Measurements from ENCODE around the gene GPR160.

- TF ChIP-seq CTCF (conservative IDR thresholded peaks at IDR 0.05; ENCODE audit: low read depth in 2 of 2) (no peak), ETS1 (IDR thresholded peaks at IDR 0.05) (no peak), EZH2 (IDR thresholded peaks at IDR 0.05; ENCODE audit: low read depth, unreplicated experiment) (no peak), EZH2phosphoT487 (IDR thresholded peaks at IDR 0.05; ENCODE audit: unreplicated experiment) (no peak), POLR2AphosphoS5 (IDR thresholded peaks at IDR 0.05; ENCODE audit: low read depth) (no peak), CREB1 (CRISPR knock-in tag; IDR thresholded peaks at IDR 0.05; ENCODE audit: low read depth) (no peak), JUNB (IDR thresholded peaks at IDR 0.05; ENCODE audit: unreplicated experiment) (no peak), STAT1 (IDR thresholded peaks at IDR 0.05; ENCODE audit: unreplicated experiment) (no peak), ZNF114 (CRISPR knock-in tag; IDR thresholded peaks at IDR 0.05) (no peak), REST (IDR thresholded peaks at IDR 0.05; ENCODE audit: unreplicated experiment) (no peak), ZNF462 (CRISPR knock-in tag; IDR thresholded peaks at IDR 0.05) (no peak)
These were observed 39.1 kb upstream of the GPR160 start for GRCh38 chr3:169998668-169999131.

Data from GM23338 (cell line).